K562 (cell line): ENCODE data around the gene PIGC. TPM values are rescaled to one million over a fixed set of nuclear protein-coding genes. Genes with fewer than 3 reads are reported as not detected.

Experiments
- ATAC-seq: fragments of 200-7000 bp; cut with Tn5 transposase; 3 replicates; pipeline ENCODE4 v1.9.1; 2020; ENCODE audit warnings: moderate library complexity
- BruUV-seq: library from RNA; stranded (reverse); fragments of 400-500 nt; replicated peaks from 2 replicates; lab custom pipeline; 2021; lab: Mats Ljungman, UMichigan
- CTCF ChIA-PET: fragments of 300-600 bp; formaldehyde crosslinking; extraction: SDS; loops from one replicate; lab custom pipeline; 2021; ENCODE audit warnings: low intra/inter-chr PET ratio; lab: Yijun Ruan, JAX
- POLR2A ChIA-PET: fragments of 300-600, 350-650 bp; sonication (Branson Sonifier 250); formaldehyde crosslinking; extraction: SDS; loops from one replicate; lab custom pipeline; 2021; ENCODE audit warnings: antibody characterized with exemption, inconsistent platforms; lab: Yijun Ruan, JAX
- DNase-seq, 4 experiments: peaks; one replicate each; pipeline versions ENCODE4 v3.0.0 to v3.0.0-alpha.2; 2011 to 2018; ENCODE audit warnings: low spot score in 3 of 4, mixed read lengths in 3 of 4; ENCODE audit errors: extremely low read depth in 1 of 4
- FAIRE-seq: peaks from 2 replicates; lab custom pipeline; 2011; peaks lifted over from hg19 to GRCh38; lab: Jason Lieb, UNC
- H2AFZ ChIP-seq: 2 replicates; pipeline ENCODE4 v1.6.0; 2011; ENCODE audit warnings: low read depth, low read length, control low read depth, inconsistent platforms
- H3K27ac ChIP-seq: fragments of 200-600 bp; 3 replicates; pipeline ENCODE4 v1.8.0; 2011; ENCODE audit warnings: low read depth, mild to moderate bottlenecking, control low read depth, inconsistent platforms, low read length, moderate library complexity, mixed read lengths; ENCODE audit errors: extremely low read depth
- H3K27me3 ChIP-seq, 2 experiments: fragments of 300-600 bp in 1 of 2; 2 replicates in 1 of 2; 3 replicates in 1 of 2; pipeline versions ENCODE4 v1.6.0 to v1.8.0; 2011; ENCODE audit warnings: inconsistent platforms in 2 of 2, low read length in 2 of 2, mild to moderate bottlenecking in 1 of 2, mixed read lengths in 1 of 2, moderate library complexity in 1 of 2; ENCODE audit not compliant: control insufficient read depth in 2 of 2, insufficient read depth in 2 of 2
- H3K36me3 ChIP-seq: fragments of 300-600 bp; 3 replicates; pipeline ENCODE4 v1.8.0; 2011; ENCODE audit warnings: mild to moderate bottlenecking, low read length, inconsistent platforms; ENCODE audit not compliant: control insufficient read depth, insufficient read depth
- H3K4me1 ChIP-seq, 2 experiments: fragments of 200-600 bp in 1 of 2; replicated peaks in 1 of 2; 2 replicates in 1 of 2; 3 replicates in 1 of 2; pipeline versions ENCODE4 v1.5.1 to v1.8.0; 2011; ENCODE audit warnings: inconsistent platforms in 2 of 2, low read length in 2 of 2, mild to moderate bottlenecking in 1 of 2, mixed read lengths in 1 of 2, moderate library complexity in 1 of 2; ENCODE audit not compliant: control insufficient read depth in 2 of 2, insufficient read depth in 2 of 2
- H3K4me2 ChIP-seq: 2 replicates; pipeline ENCODE4 v1.6.1; 2011; ENCODE audit warnings: low read length, control low read depth, inconsistent platforms, mixed read lengths; ENCODE audit not compliant: insufficient read depth
- H3K4me3 ChIP-seq: fragments of 200-600 bp; sonication (generic), shearing (Covaris generic); 2 replicates; pipeline ENCODE4 v1.5.1; 2016; ENCODE audit warnings: control low read depth, inconsistent platforms
- H3K79me2 ChIP-seq: fragments of 200-600 bp; 3 replicates; pipeline ENCODE4 v1.8.0; 2011; ENCODE audit warnings: low read length, inconsistent platforms; ENCODE audit not compliant: control insufficient read depth, insufficient read depth
- H3K9ac ChIP-seq, 2 experiments: 2 replicates each; pipeline versions ENCODE4 v1.6.0 to v1.6.1; 2011; ENCODE audit warnings: low read depth in 2 of 2, low read length in 2 of 2, control low read depth in 1 of 2, inconsistent platforms in 1 of 2, mild to moderate bottlenecking in 1 of 2, mixed read lengths in 1 of 2; ENCODE audit not compliant: insufficient read depth in 1 of 2
- H3K9me1 ChIP-seq: one replicate; pipeline ENCODE4 v1.6.0; 2011; ENCODE audit warnings: inconsistent platforms, mild to moderate bottlenecking, low read length, moderate library complexity; ENCODE audit not compliant: control insufficient read depth, insufficient read depth
- H3K9me3 ChIP-seq: replicated peaks from 2 replicates; pipeline ENCODE4 v1.5.1; 2011; ENCODE audit warnings: low read depth, low read length, inconsistent platforms; ENCODE audit not compliant: control insufficient read depth, insufficient read depth
- H4K20me1 ChIP-seq: replicated peaks from 2 replicates; pipeline ENCODE4 v1.6.1; 2011; ENCODE audit warnings: low read length, inconsistent platforms, mixed read lengths; ENCODE audit not compliant: control insufficient read depth, insufficient read depth
- ATF2 ChIP-seq: sonication (generic); formaldehyde crosslinking; IDR thresholded peaks from 2 replicates; pipeline ENCODE4 v1.8.1; 2022; ENCODE audit warnings: missing genetic modification reagents
- FOXP1 ChIP-seq: sonication (generic); formaldehyde crosslinking; IDR thresholded peaks from 2 replicates; pipeline ENCODE4 v1.8.0; 2022; ENCODE audit warnings: mild to moderate bottlenecking, missing genetic modification reagents
- HDAC3 ChIP-seq: fragments of 450-650 bp; IDR thresholded peaks from 2 replicates; pipeline ENCODE4 v1.6.1; 2018; ENCODE audit warnings: borderline replicate concordance, mild to moderate bottlenecking, moderate library complexity; ENCODE audit not compliant: partially characterized antibody
- LCOR ChIP-seq: sonication (generic); formaldehyde crosslinking; IDR thresholded peaks from 2 replicates; pipeline ENCODE4 v1.8.0; 2022; ENCODE audit warnings: mild to moderate bottlenecking, missing genetic modification reagents
- PHF8 ChIP-seq: fragments of 200-600 bp; sonication (generic); IDR thresholded peaks from 2 replicates; pipeline ENCODE4 v1.6.1; 2012; ENCODE audit warnings: mixed run types, mild to moderate bottlenecking, inconsistent platforms, low read length, moderate library complexity, borderline replicate concordance
- ZC3H4 ChIP-seq: sonication (generic); formaldehyde crosslinking; IDR thresholded peaks from 2 replicates; pipeline ENCODE4 v1.9.0; 2021; ENCODE audit warnings: missing genetic modification reagents, borderline replicate concordance
- WGBS: fragments of 100-300 bp; shearing (Covaris generic); methylation state at CpG from one replicate; pipeline ENCODE4 v1.1.6; 2016; ENCODE audit warnings: low coverage, mixed read lengths; ENCODE audit not compliant: insufficient coverage; ENCODE audit errors: missing lambda C conversion rate; 5-methylcytosine and 5-hydroxymethylcytosine counted together
- in situ Hi-C: fragments of 300-500 bp; cut with MboI; formaldehyde crosslinking; loops from 4 replicates; pipeline ENCODE4 v1.15.0; 2018; ENCODE audit warnings: inconsistent platforms, mixed read lengths
- intact Hi-C: fragments of 100-400 bp; cut with micrococcal nuclease; formaldehyde crosslinking; loops from 2 replicates; pipeline ENCODE4 v1.14.2; 2022
- polyA plus RNA-seq, 8 experiments: library from polyadenylated mRNA; depleted of rRNA in 4 of 8; stranded (reverse) in 5 of 8; unstranded in 3 of 8; fragments of >200 nt; fragmentation: Nextera tagmentation in 2 of 8; fragmentation: Illumina TruSeq in 1 of 8; extraction: Ambion mirVana in 2 of 8; extraction: Trizol in 1 of 8; gene quantifications; 2 replicates each; pipeline versions ENCODE4 v1.2.1 to v1.2.3, GENCODE V29; 2011 to 2014; ENCODE audit warnings: inconsistent platforms in 1 of 8, missing spikeins in 1 of 8
- total RNA-seq, 7 experiments: library from RNA; depleted of rRNA in 6 of 7; stranded (reverse); fragments of >200 nt in 6 of 7; fragmentation: Illumina TruSeq in 2 of 7; extraction: Trizol in 2 of 7; gene quantifications; 2 replicates each; pipeline versions ENCODE4 v1.2.1 to v1.2.3, GENCODE V29; 2011 to 2021; ENCODE audit warnings: low replicate concordance in 1 of 7

PIGC gene
- total and polyA plus RNA-seq, 9 of the 15 experiments (the other 6 are each of a cell fraction or from before 2014, with no cell fraction given): 30.5 to 97.9 (median 54.7) TPM

DNA sequence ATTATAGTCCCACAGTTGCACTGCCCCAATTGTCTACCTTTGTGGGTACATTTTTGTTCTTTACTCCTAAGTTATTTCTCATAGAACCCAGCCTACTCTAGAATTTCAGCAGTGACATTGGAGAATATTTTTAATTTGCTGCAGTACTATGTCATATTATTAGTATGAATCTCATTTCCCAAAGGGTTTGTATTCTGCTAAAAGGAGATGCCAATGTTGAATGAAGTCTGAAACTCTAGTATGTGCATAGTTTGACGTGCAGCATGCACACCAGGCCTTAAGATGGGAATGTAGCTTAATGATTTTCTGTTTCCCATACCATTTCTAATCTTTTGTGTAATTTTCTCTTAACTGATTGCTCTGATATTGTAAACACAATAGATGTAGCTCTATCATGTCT lies 33.8 kb downstream of the PIGC start (continued):
- no peak for TF ChIP-seq ATF2
- no peak for TF ChIP-seq PHF8
- no peak for TF ChIP-seq ZC3H4 (CRISPR knock-in tag)

- no peaks in the 10 kb centered on the region for H3K79me2 ChIP-seq
- H3K27ac ChIP-seq: no peak overlapping the region
- FAIRE-seq (no peak), DNase-seq (no peak), ATAC-seq (no peak)
- no peak overlapping the region for H2AFZ ChIP-seq
- CTCF ChIA-PET: interaction anchor here (0.8 kb wide), 1 partner anchor 17 kb away, joined by 3 read pairs; no protein-coding TSS in a partner anchor
- in situ Hi-C loops (no loop called here), intact Hi-C loops (no loop called here)
- no peaks in the 10 kb centered on the region for H3K9me3 ChIP-seq
- TF ChIP-seq LCOR (no peak), HDAC3 (no peak), FOXP1 (no peak)
- no peaks in the 10 kb centered on the region for H4K20me1 ChIP-seq
- no peaks in the 10 kb centered on the region for H3K27me3 ChIP-seq
- POLR2A ChIA-PET: no interaction called here
- H3K4me2 ChIP-seq: no peak overlapping the region
- no peak overlapping the region for H3K9ac ChIP-seq
- H3K9me1 ChIP-seq: no peaks in the 10 kb centered on the region
- WGBS: 0% methylated on average over 1 of the region's 1 CpG
- H3K36me3 ChIP-seq: no peaks in the 10 kb centered on the region
- no TSS peak for BruUV-seq
- H3K4me1 ChIP-seq: no peaks in the 10 kb centered on the region
- no peak overlapping the region for H3K4me3 ChIP-seq
Measured at GRCh38 chr1:172408958-172409357, 34.9 kb downstream of the PIGC start.
